Kidney (tissue), 14 donors: Measurements from ENCODE around the gene TEX35. TPM values are rescaled to one million over a fixed set of nuclear protein-coding genes. Genes with fewer than 3 reads are reported as not detected.

ENCODE experiments used
- DNase-seq, 5 donors: peaks; one replicate each; pipeline ENCODE4 v3.0.0-alpha.2; 2013 to 2020
- FAIRE-seq: peaks from 2 replicates; lab custom pipeline; 2012; peaks lifted over from hg19 to GRCh38; lab: Jason Lieb, UNC
- H3K27ac ChIP-seq, 2 donors: one replicate each; pipeline ENCODE4 v1.7.0; 2013; ENCODE audit warnings: low read depth in 2 of 2, low read length in 2 of 2, inconsistent platforms in 1 of 2
- H3K27me3 ChIP-seq: one replicate; pipeline ENCODE4 v1.7.1; 2013; ENCODE audit warnings: low read length, inconsistent platforms; ENCODE audit not compliant: control insufficient read depth, insufficient read depth
- H3K36me3 ChIP-seq, 3 donors: one replicate each; pipeline versions ENCODE4 v1.7.0 to v1.7.1; 2013; ENCODE audit warnings: low read length in 3 of 3, control low read depth in 1 of 3, inconsistent platforms in 1 of 3; ENCODE audit not compliant: insufficient read depth in 3 of 3, control insufficient read depth in 2 of 3
- H3K4me1 ChIP-seq, 3 donors: one replicate each; pipeline versions ENCODE4 v1.7.0 to v1.7.1; 2013; ENCODE audit warnings: low read length in 3 of 3, inconsistent platforms in 1 of 3, low read depth in 1 of 3; ENCODE audit not compliant: control insufficient read depth in 2 of 3, insufficient read depth in 2 of 3
- H3K4me3 ChIP-seq, 3 donors: one replicate each; pipeline versions ENCODE4 v1.7.0 to v1.8.1; 2013; ENCODE audit warnings: low read length in 3 of 3, control low read depth in 1 of 3, inconsistent platforms in 1 of 3
- H3K9ac ChIP-seq, 3 donors: one replicate each; pipeline versions ENCODE4 v1.7.0 to v1.7.1; 2013; ENCODE audit warnings: low read length in 3 of 3, control low read depth in 1 of 3, inconsistent platforms in 1 of 3
- H3K9me3 ChIP-seq, 3 donors: one replicate each; pipeline versions ENCODE4 v1.7.0 to v1.7.1; 2013; ENCODE audit warnings: low read length in 3 of 3, control low read depth in 1 of 3, inconsistent platforms in 1 of 3; ENCODE audit not compliant: control insufficient read depth in 2 of 3, insufficient read depth in 1 of 3
- intact Hi-C: fragments of 100-400 bp; cut with DNase I; formaldehyde crosslinking; loops from one replicate; pipeline ENCODE4 v1.11.1; 2022
- polyA plus RNA-seq: library from polyadenylated mRNA; stranded (reverse); fragments of 350-450 nt; fragmentation: Illumina TruSeq; extraction: RNeasy Lipid Tissue Mini Kit (QIAGEN cat#74804); gene quantifications from one replicate; pipeline ENCODE4 v1.2.3, GENCODE V29; 2014; ENCODE audit warnings: low read depth, low replicate concordance; ENCODE audit not compliant: insufficient read depth
- total RNA-seq: library from RNA; stranded (reverse); fragmentation: NEBNext Ultra II Directional; extraction: Animal tissue kit (Norgen Biotek cat#: 25700); gene quantifications from one replicate; pipeline ENCODE4 v1.2.1, GENCODE V29; 2021
- TF ChIP-seq, protein P1 (sequence below): IDR thresholded peaks from 3 replicates; pipeline ENCODE4 v1.5.1; 2012; ENCODE audit warnings: mild to moderate bottlenecking, moderate library complexity, borderline replicate concordance; ENCODE audit not compliant: insufficient read depth; ENCODE audit errors: extremely low read depth
- donor health status: control.
- donor health status: control.
- donor health status: control.
- donor health status: control.
- donor health status: control.
- donor health status: DM: yes; HTN: yes; CAD: no.
- donor health status: Normal renal cell carcinoma (clear cell type).

The TEX35 gene
- total and polyA plus RNA-seq, 2 donors from 2014 or later = not detected

DNA sequence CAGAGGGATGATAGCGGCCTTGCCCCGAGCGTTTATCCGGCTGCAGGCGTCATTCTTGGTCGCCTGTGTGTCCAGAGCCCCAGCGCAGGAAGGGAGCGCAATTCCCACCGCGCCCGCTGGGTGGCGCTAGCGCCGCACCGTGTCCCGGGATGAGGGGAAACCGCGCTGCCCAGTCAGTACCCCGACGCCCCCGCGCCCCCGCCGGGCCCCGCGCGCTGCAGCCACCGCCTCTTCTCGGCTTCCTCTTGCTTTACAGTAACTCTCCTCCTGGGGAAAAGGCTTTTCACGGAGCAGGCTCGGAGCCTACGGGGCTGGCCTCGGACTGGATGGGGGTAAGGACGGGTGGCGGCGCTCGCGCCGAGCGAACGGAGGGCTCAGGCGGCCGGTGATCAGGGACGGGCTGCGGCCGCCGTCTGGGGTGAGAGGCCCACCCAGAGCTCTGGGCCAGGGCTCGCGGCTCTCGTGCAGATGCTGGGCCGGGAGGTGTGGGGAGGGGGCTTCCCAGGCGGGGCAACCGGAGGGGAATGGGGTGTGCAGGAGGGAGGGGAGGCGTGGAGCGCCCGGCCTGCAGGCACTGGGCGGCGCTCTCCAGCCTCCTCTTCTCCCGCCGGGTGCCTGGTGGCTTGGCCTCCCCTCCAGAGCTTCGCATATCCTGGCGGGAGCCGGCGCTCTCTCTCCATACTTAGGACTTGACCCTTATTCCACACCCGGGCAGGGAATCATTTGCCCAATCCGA, 29.8 kb downstream of the TEX35 start:
- Histone ChIP-seq H3K27ac (peak overlapping the region; percentile 87 to 94), H3K9ac (peak overlapping the region; percentile 84 to 94 (median 85))
- intact Hi-C loops = no loop called here

DNA sequence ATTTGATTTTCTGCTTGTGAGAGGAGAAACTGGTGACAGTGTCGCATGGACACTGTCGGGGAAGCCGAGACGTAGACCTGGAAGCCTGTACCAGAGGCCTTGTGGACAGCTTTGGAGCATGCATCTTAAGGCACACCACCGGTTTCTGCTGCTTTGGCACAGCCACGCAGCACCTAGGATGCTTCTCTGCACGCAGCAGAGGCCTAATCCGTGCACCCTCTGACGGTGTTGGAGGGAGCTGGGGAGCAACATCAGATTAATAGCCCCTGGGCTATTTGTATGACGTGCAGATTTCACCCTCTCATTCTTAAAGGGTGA, 30.3 kb downstream of the TEX35 start:
- no peak for DNase-seq
- intact Hi-C loops = no loop called here
- no peak overlapping the region for H3K27ac ChIP-seq

More for the DNA sequence above, 29.8 kb downstream of the TEX35 start:
- Histone ChIP-seq H3K27me3 (no peaks in the 10 kb centered on the region), H3K4me1 (peaks cover 0 to 9% (median 0%) of the 10 kb centered on the region in 3 donors), H3K4me3 (peak overlapping the region; percentile 87 to 96 (median 94)), H3K9me3 (no peaks in the 10 kb centered on the region), H3K36me3 (no peaks in the 10 kb centered on the region)
- DNase-seq (peak; percentile 94 to 97 (median 95)), FAIRE-seq (no peak)
- TF ChIP-seq, protein P1, sequence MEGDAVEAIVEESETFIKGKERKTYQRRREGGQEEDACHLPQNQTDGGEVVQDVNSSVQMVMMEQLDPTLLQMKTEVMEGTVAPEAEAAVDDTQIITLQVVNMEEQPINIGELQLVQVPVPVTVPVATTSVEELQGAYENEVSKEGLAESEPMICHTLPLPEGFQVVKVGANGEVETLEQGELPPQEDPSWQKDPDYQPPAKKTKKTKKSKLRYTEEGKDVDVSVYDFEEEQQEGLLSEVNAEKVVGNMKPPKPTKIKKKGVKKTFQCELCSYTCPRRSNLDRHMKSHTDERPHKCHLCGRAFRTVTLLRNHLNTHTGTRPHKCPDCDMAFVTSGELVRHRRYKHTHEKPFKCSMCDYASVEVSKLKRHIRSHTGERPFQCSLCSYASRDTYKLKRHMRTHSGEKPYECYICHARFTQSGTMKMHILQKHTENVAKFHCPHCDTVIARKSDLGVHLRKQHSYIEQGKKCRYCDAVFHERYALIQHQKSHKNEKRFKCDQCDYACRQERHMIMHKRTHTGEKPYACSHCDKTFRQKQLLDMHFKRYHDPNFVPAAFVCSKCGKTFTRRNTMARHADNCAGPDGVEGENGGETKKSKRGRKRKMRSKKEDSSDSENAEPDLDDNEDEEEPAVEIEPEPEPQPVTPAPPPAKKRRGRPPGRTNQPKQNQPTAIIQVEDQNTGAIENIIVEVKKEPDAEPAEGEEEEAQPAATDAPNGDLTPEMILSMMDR = peak; percentile 94

DNA sequence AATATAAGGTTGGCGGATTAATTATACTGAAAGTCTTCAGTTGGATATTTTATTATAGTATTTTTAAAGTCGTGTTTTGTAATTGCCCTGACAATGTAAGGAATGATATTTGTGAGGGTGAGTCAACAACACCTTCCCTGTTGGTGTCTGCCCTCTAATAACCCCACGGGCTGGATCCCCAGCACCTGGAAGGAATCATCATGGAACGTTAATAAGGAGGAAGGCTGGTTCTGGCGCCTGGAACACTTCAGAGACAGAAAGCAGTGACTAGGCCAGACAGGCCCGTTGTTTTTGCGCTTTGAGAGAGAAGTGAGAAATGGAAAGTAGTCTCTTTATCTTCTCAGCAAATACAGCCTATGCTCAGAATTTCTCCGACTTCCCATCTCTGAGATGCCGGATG, 31.6 kb downstream of the TEX35 start:
- no peak for FAIRE-seq
- TF ChIP-seq, protein P1 = no peak
- no peak overlapping the region for H3K27ac ChIP-seq

More for the DNA sequence above, 30.3 kb downstream of the TEX35 start:
- Histone ChIP-seq H3K36me3 (no peaks in the 10 kb centered on the region), H3K9ac (peak overlapping the region; percentile 30 to 61 (median 30)), H3K4me3 (peak overlapping the region; percentile 87 to 96 (median 94)), H3K9me3 (no peaks in the 10 kb centered on the region), H3K4me1 (peaks cover 0 to 9% (median 0%) of the 10 kb centered on the region in 3 donors), H3K27me3 (no peaks in the 10 kb centered on the region)
- no peak for FAIRE-seq
- TF ChIP-seq, protein P1 = no peak

More for the DNA sequence above, 31.6 kb downstream of the TEX35 start:
- peak in 1 of 5 donors; percentile 11 for DNase-seq
- Histone ChIP-seq H3K9me3 (no peaks in the 10 kb centered on the region), H3K36me3 (no peaks in the 10 kb centered on the region), H3K4me3 (no peak overlapping the region), H3K27me3 (no peaks in the 10 kb centered on the region), H3K4me1 (peaks cover 0 to 9% (median 0%) of the 10 kb centered on the region in 3 donors), H3K9ac (no peak overlapping the region)
- intact Hi-C loops = no loop called here
